Muscle of arm (tissue), 12 donors: ENCODE measurements around the gene ZFHX3. TPM values are rescaled to one million over a fixed set of nuclear protein-coding genes. Genes with fewer than 3 reads are reported as not detected.

ENCODE experiments used
- DNase-seq: peaks from one replicate; pipeline ENCODE4 v3.0.0-alpha.2; 2013
- polyA plus RNA-seq, 12 donors: library from polyadenylated mRNA; unstranded; fragments of 120-200 nt; gene quantifications; one replicate each; pipeline ENCODE4 v1.2.1, GENCODE V29; 2013; ENCODE audit not compliant: insufficient read length in 12 of 12

The ZFHX3 gene
- polyA plus RNA-seq, 12 donors, result 7.2 to 25.4 (median 9.7) TPM

- DNase-seq, result no peak
Measured at GRCh38 chr16:72852421-72852820, 195.5 kb downstream of the ZFHX3 start.

- DNase-seq, result peak; percentile 76
Measured at GRCh38 chr16:72850853-72851252, 197.1 kb downstream of the ZFHX3 start.

DNA sequence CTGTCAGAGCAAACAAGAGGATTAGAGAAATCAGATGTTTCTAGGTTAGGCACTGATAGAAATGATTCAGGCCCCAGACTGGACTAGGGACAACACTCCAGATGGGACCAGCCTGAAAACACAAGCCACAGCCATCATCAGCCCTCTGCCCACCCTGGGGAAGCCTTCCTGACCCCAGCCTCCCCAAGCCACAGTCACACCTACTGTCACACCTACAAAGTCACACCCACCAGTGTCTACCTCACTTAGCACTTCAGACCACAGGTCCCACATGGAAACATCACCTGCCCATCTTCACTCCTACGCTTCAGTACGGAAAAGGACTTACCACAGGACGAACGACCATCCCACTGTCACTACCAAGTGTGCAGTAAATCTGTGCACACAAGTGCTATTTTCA, 197.9 kb downstream of the ZFHX3 start:
- no peak for DNase-seq

- DNase-seq, result peak; percentile 77
Measured at GRCh38 chr16:72848759-72849664, 198.9 kb downstream of the ZFHX3 start.

GRCh38 chr16:72848028-72848400, 199.9 kb downstream of the ZFHX3 start:
- no peak for DNase-seq

GRCh38 chr16:72847187-72848027, 200.5 kb downstream of the ZFHX3 start:
- DNase-seq, result no peak

DNA sequence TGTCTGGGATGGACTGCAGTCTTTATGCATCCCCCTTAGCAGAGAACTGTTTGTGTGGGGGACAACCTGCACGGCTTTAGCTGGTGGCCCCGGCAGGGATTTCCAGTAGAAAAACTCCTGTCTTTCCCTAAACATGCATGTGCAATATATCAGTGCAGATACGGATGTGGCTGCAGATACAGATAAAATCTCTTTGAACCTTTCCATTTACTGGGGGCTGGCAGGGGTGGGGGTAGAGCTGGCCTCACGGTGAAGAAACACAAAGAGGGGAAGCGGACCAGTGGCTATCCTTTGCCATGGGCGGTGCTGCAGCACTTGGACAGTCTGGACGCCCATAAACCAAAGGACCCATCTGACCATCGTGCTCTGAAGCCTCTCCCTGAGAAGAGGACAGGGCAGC, 201.3 kb downstream of the ZFHX3 start:
- DNase-seq, result no peak

DNA sequence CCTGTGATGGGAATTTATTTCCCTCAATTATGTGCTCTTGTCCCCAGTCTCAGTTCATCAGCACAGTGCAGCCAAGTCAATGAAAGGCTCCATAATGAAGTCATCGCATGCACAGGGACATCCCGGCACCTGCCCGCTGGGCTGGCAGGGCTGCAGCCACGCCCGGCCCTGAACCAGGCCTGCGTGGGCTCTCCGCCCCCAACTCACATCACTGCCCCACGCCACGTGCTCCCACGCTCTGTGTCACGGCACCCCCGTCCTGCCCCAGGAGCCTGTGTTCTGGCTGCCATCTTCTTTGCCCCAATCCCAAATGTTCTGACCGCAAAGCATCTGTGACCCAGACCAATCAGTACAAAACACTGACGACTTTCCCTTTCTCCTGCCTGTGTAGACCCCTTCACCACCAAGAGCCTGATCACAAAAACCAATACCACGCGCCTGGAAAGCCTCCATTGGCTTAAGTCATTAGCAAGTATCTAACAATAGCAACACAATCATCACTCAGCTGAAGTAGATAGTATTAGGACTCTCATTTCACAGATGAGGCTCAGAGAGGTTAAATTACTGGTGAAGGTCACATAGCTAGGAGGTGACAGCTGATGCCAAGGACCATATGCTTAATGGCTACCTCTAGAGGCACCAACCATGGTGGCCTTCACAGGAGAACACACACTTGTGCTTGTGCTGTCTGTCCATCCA, 202.5 kb downstream of the ZFHX3 start:
- DNase-seq, result no peak

DNA sequence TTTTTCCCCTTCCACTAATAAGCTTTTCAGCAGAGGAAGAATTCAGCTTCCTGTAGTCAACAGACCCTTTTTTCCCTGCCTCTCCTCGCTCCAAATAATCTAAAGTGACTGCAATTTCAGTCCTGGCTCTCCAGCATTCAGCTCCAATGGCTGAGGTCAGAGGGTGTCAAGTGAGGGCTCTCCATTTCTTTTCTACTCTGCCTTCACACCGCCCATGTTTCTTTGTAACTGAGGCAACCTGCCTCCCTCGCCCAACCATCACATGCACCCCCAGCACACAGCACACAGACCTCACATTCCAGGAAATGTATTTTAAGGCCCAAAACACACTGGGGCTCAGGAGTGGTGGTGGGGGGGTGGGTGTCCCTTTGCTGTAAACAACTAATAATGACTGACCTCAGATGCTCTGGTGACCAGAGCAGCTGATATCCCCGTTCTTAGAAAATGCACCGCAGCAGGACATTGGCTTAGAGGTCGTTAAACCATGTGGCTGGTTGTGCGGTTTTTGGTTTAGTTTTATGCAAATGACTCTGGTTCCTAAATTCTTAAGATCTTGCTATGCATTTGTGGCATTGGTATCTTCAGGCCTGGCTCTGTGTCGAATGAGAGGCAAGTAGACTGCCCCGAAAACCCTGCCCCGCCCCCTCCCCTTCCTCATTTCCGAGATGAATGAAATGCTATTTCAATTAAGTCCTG, 203.6 kb downstream of the ZFHX3 start:
- no peak for DNase-seq

- no peak for DNase-seq
Measured at GRCh38 chr16:72841506-72841905, 206.4 kb downstream of the ZFHX3 start.

DNA sequence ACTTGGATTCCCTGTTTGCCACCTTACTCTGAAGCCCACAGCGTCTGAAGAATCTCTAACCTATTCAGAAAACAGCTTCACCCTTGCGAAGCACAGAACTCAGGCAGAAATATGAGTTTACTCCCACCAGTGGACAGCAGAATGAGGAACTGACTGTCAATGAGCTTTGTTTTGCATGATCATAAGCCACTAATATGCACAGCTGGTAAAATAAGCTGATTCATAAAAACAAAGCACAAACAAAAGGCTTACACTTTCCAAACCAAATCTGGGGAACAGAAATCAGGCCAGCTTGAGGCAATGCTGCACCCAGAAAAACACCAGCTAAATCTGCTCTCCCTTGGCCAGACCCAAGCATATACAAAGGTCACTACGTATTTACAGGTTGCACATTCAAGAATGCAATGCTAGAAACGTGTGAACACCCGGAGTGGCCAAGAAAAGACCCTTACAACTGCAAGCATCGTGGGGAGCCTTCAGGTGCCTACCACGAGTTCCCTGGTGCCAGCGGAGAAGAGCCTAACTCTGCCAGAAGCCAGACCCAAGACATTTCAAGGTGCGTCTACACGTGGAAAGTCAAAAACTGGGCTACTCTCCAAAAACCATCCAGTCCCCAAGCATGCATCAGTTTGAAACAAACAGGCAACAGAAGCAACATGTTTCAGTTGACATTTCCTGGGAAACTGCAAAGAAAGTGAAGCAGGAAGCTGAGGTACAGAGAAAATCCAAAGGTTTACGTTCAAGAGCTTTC, 207.1 kb downstream of the ZFHX3 start:
- DNase-seq, result no peak

DNA sequence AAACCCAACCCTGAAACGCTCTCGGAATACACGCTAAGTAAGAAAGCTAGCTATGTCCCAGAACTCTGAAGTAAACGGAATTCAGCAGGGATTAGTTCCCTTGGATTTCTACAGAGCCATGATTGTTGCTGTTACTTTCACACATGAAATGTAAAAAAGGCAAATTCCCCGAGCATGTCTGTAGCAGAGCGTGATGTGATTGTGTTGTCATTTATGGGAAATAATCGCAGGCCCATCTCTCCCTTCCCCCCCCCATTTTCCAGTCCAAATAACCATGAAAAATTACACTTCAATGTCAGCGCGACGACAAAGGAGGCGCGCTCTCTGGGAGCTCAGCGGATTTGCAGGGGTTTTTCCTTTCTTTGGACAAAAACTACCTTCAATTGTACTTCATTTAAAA, 209.0 kb downstream of the ZFHX3 start:
- no peak for DNase-seq

GRCh38 chr16:72838586-72838910, 209.4 kb downstream of the ZFHX3 start:
- DNase-seq, result no peak

- no peak for DNase-seq
Measured at GRCh38 chr16:72837846-72838585, 209.9 kb downstream of the ZFHX3 start.

DNA sequence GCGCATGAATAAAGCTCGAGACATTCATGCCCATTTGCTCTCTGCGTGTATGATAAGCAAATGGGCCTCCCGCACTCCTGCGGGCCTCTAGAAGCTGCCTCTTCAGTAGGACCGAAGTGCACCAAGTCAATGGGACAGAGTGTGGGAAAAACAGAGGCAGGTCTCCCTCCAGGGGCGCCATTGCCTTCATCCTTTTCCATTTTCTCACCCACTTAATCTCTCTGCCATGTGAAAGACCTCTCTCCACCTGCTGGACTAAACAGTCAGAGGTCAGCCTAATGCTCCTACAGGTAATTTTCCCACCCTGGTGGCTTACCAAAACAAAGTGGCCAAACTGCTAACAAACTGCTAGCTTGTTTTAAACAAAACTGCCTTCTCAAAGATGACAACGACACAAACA, 210.9 kb downstream of the ZFHX3 start:
- DNase-seq, result no peak

DNA sequence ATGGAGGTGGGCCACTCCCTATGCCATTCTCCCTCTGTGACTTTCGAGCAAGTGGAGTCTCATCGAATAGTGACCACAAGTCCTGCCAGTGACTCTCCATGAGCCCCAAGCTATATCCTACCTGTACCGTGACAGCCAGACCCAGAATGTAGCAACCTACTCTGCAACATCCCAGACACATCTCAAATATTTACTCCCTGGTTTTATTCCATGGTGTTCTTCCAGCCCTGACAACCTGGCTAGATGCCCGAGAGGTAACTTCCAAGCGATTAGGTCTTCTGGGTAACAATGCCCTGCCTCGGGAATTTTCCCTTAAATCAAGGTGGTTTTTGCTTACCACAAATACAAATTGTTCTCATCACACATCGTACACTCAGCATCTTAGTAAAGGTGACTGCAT, 211.7 kb downstream of the ZFHX3 start:
- no peak for DNase-seq

GRCh38 chr16:72835086-72835485, 212.8 kb downstream of the ZFHX3 start:
- DNase-seq, result no peak

DNA sequence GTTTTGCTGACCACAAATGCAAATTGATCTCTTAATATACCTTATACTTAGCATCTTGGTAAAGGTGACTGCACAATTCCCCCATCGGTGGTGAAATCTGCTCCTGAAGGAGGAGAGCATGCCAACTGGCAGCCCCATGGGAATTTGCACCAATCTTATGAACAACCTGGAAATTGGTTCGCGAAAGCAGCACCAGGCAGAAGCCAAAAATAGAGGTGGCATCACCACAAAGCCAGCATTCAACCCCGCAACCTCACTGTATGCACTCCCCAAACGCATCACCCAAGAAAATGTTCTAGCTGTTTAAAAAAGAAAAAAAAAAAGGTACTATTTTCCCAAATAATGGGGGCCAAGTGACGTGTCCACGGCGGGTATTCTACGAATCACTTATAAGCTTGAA, 213.4 kb downstream of the ZFHX3 start:
- DNase-seq, result no peak

- DNase-seq, result no peak
Measured at GRCh38 chr16:72833969-72834368, 214.0 kb downstream of the ZFHX3 start.

DNA sequence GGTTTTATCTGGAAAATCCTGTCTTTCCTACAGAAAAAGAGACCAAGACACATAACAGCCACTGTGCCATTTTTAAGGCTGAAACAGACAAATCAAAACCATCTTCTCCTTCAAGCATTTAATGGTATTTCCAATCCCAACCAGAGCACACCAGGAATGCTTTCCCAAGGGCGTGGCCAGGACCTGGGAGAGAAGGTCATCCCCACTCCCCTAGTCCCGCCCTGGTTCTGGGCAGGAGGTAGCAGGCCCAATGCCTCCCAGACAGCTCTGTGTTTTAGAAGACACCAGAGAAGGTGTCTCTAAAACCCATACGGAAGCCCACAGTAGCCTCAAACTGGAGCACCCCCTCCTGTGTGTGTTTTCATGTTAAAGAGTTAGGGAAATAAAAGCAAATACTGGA, 214.4 kb downstream of the ZFHX3 start:
- DNase-seq, result no peak
